Right renal cortex interstitium (tissue), 3 donors: Measurements from ENCODE around the gene HAUS1. TPM values are rescaled to one million over a fixed set of nuclear protein-coding genes. Genes with fewer than 3 reads are reported as not detected.
A peak's percentile ranks its signal among the peaks of the same experiment; 100 is the strongest.

Experiments used
- DNase-seq, 3 donors: peaks; one replicate each; pipeline ENCODE4 v3.0.0-alpha.2; 2013; ENCODE audit warnings: low read depth in 3 of 3, low spot score in 2 of 3
- polyA plus RNA-seq, 3 donors: library from polyadenylated mRNA; unstranded; fragments of 120-200 nt; gene quantifications; one replicate each; pipeline ENCODE4 v1.2.1, GENCODE V29; 2013; ENCODE audit not compliant: insufficient read length in 3 of 3

Gene HAUS1
- 10 to 100 TPM; 52.7 to 57.3 (median 52.8) TPM for polyA plus RNA-seq

- DNase-seq: peak; percentile 57 to 85 (median 77)
These were observed at the start of gene HAUS1 for GRCh38 chr18:46104128-46104911. Gene HAUS1 (plus strand): TSS chr18:46104385. CDS start chr18:46104412, 27 bp downstream.

DNA sequence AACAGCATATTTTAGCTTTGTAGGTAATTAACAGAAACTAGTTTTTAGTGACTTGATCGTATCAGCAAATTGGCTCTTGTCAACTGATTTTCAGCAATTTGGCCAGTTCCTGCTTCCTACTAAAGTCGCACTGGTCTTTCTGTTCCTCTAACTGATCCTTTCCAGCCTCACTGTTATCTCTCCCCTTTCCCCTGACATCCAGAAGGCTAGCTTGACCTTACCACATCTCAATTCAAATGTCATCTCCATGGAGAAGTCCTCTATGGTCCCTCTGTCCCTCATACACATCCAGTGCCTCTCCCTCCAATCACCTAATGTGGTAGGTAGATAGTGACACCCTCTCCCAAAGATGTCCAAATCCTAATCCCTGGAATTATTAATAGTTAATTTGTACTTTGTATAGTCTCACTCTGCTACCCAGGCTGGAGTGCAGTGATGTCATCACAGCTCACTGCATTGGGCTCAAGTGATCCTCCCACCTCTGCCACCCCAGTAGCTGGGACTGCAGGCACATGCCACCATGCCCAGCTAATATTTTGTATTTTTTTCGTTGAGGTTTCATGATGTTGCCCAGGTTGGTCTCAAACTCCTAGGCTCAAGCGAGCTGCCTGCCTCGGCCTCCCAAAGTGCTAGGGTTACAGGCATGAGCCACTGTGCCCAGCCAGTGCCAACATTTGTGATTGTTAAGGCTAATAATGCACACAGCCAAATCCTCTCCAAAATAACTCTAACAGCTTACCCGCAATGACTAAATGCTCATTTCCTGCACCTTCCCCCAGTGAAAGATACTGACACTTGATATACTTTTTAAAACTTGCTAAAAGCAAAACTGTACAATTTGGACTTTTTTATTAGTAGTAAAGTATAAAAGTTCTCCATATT, 49.0 kb upstream of the HAUS1 start:
- no peak for DNase-seq

DNA sequence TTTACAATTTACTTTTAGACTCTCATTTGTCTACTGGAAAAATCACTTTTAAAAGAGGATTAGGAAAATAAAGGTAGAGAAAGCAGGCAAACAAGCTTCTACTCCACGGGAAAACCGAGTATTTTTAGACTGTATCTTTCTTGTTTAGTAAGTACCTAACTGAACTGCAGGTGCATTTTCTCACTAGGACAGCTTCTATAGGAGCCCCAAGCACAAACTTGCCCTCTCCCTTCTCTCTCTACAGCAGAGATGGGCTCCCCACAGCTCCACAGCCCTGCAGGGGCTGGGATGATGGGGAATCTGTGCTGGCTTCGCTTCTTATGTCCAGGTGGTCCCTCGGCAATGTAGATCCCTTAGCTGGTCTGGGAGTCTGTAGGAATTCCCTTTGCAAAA, 48.4 kb upstream of the HAUS1 start:
- no peak for DNase-seq

DNA sequence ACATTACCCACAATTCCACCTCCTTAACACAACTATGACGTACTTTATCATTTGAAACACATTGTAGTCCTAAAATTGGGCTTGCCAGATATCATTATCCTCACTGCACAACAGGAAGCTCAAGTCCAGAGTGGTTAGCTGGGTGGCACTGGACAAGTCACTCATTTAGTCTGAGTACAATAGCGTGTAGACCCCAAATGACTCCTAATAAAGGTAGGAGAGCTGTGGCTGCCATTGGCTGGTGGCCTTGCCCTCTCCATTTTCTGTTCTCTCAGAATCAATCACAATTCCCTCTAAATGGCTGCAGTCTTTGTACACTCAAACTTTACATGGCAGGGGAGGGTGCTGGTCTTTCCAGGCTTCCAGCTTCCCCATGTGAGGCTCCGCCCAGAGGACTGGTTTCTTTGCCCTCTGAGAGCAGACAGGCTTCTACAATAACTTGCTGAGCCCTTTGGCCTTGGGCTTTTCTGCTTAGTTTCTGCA, 43.8 kb upstream of the HAUS1 start:
- no peak for DNase-seq

GRCh38 chr18:46061387-46061786, 42.8 kb upstream of the HAUS1 start:
- no peak for DNase-seq

DNA sequence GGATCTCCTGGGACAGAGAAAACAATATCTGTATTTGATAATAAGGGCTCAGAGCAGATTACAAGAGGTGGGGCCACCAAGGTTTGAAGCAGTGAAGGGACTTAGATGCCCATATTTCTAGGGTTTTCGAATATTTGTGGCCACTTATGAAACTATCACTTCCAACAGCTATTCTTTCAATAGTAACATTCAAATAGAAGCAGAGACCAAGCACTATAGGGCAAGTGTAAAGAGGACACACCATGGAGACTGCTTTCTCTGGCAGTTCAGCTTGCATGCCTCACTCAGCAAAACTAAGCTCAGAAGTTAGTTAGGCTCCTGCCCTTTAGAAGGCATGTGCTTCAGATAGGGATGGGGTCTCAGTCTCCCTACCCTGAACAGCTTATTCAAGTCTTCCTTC, 42.4 kb upstream of the HAUS1 start:
- no peak for DNase-seq

DNA sequence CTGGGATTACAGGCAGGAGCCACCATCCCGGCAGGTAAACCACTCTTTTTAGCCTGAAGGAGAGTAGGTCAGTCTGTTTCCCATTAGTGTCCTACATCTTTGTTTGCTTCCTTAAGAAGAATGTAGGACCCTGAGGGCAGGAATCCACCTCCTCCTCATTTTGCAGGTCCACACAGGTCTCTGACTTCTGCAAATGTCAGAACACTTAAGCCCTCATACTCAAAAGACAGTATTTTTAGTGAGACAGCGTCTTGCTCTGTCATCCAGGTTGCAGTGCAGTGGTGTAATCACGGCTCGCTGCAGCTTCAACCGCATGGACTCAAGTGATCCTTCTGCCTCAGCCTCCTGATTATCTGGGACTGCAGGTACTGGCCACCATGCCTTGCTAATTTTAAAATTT, 41.4 kb upstream of the HAUS1 start:
- no peak for DNase-seq

- no peak for DNase-seq
These were observed 36.7 kb upstream of the HAUS1 start for GRCh38 chr18:46067438-46068007.

- no peak for DNase-seq
These were observed 35.4 kb upstream of the HAUS1 start for GRCh38 chr18:46068763-46069162.

DNA sequence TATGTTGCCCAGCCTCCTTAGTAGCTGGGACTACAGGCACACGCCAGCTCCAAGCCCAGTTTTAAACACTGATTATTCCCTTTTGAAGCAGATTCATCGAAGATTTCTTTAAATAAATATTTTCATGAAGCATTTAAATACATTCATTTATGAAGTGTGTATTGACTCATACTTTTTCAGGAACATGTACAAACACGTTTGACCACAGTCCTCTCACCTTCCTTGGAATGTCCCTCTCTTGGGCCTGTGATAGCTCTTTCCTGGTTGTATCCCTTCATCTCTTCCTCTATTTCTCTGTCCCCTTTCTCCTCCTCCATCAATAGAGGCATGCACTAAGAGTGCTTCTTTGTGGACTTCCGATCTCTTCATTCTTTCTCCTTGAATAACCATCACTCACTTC, 34.7 kb upstream of the HAUS1 start:
- DNase-seq: no peak

DNA sequence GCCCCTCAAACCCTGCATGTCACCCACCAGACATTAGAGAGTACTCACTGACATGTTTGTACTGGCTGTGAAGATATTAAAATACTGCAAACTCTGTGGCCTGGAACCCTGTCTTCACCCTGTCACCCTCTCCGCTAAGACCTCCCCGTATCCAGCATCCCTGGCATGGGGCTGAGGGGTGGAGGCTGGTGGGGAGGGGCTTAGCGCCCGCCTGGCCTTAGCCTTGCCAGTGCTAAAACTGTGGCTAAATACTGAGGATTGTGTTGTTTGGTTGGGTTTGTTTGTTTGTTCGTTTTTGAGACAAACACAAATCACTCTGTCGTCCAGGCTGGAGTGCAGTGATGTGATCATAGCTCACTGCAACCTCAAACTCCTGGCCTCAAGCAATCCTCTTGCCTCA, 34.0 kb upstream of the HAUS1 start:
- no peak for DNase-seq

GRCh38 chr18:46070815-46071652, 33.2 kb upstream of the HAUS1 start:
- no peak for DNase-seq

DNA sequence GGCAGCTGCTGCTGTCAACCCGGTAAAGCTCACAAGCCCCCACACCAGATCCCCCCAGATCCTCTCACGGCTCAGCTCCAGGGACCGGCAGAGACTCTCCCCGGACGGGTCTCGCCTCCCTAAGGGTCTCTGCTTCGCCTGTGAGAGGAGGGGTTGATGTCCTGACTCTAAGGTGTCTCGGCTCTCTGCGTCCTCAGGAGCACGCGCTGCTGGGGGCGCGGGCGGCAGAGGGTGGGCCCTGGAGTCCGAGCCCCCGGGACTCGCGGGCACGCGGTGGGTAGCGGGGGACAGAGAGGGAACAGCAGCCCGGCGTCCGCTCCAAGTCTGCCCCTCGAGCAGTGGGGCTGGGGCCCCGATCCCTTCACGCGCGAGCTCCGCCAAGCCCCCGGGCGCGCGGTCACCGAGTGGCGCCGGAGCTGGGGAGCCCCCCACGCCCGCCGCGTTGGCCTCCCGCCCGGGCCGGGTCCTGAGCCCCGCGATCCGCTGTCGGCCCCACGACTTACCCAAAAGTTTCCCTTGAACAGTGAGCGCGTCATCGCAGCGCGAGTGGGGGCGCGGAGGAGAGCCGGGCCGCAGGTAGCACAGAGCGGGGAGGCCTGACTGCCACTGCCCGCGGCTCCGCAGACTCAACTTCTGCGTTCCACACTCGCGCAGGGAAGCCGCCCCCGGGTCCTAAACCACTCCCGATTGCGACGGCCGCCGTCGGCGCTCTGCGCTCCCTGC, 32.4 kb upstream of the HAUS1 start, which contains the start of gene PSTPIP2:
Gene PSTPIP2, minus strand, starts transcription at position 608 of the 723 bp plus-strand sequence. Its CDS starts 72 bp downstream, at position 536.
- DNase-seq: no peak

GRCh38 chr18:46072376-46072867, 31.8 kb upstream of the HAUS1 start:
- no peak for DNase-seq

- DNase-seq: no peak
These were observed 31.2 kb upstream of the HAUS1 start for GRCh38 chr18:46072959-46073358.

- peak in 1 of 3 donors; percentile 56 for DNase-seq
These were observed 30.5 kb upstream of the HAUS1 start for GRCh38 chr18:46073474-46074331.

DNA sequence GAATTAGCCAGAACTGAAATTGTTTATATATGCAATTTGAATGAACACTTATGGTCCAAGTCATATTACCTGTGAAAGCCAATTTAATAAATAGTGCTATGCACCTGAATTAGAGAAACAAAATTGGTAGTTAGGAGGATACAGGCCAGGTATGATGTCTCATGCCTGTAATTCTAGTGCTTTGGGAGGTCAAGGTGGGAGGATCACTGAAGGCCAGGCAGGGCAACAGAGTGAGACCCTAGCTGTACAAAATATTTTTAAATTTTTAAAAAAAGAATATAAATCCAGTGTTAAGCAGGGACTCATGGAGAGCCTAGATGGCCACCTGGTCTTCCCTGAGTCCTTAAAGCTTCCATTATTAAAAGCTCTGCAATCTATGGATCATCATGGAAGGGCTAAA, 24.8 kb upstream of the HAUS1 start:
- no peak for DNase-seq

DNA sequence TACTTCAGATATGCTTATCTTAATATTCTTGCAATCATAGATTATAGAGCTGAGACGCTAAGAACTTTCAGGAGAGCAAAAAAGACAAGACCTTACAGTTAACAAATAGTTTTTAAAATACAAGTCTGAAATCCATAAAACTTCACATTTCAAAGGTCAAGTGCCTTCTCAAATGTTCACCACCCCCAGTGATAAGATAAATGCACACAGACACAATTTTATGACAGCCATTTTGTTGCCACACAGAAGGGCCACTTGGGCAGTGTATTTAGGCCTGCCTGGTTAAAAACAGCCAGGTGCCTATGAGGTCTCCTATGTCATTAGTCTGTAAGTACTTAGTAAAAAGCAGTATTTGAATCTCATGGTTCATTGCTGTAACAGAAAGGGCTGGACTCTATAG, 24.0 kb upstream of the HAUS1 start:
- no peak for DNase-seq
